Ovary (tissue), 3 donors: ENCODE data around the gene CENATAC.
A peak's percentile ranks its signal among the peaks of the same experiment; 100 is the strongest.

Source experiments
- EP300 ChIP-seq: sonication (generic); formaldehyde crosslinking; IDR thresholded peaks from one replicate; pipeline ENCODE4 v1.6.1; 2017; ENCODE audit warnings: antibody characterized with exemption
- POLR2A ChIP-seq: fragments of 450-650 bp; IDR thresholded peaks from one replicate; pipeline ENCODE4 v1.6.1; 2017; ENCODE audit warnings: antibody characterized with exemption, mild to moderate bottlenecking, moderate library complexity
- TF ChIP-seq, protein P1 (sequence below), 3 donors: fragments of 450-650 bp in 2 of 3; fragments of 200-600 bp in 1 of 3; IDR thresholded peaks; one replicate each; pipeline versions ENCODE4 v1.5.1 to v1.8.0; 2016 to 2022; ENCODE audit warnings: antibody characterized with exemption in 3 of 3, mild to moderate bottlenecking in 1 of 3
- donor health status: DM: no; HTN: no; CAD: no.

DNA sequence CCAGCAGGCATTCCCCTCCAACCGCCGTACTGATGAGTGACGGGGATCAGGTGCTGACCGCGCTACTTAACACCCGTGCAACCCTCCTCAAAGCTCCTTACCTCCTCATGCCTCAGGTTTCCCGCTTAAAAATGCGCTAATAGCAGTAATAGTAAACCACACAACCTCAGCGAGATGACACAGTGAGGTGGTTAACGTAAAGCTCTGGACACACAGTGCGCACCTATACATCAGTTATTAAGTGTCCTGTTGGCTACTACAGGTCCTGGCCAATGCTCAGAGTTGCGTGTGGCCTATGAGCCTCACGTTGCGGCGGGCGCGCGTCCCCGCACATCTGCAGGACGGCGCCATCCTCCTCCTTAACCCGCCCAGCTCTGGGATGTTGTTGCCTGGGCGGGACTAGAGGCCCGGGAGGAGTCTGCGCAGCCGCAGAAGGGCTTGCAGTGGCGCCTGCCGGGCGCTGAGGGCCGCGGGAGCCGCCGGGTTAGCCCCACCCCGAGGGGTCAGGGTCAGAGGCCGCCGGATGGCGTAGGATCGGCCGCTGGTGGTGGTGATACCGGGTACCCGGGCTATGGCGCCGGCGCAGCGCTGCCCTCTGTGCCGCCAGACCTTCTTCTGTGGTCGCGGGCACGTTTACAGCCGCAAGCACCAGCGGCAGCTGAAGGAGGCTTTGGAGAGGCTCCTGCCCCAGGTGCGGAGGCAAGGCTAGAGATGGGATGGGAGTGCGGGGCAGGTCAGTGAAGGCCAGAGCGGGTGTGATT lies at the start of gene CENATAC:
- TF ChIP-seq, protein P1, sequence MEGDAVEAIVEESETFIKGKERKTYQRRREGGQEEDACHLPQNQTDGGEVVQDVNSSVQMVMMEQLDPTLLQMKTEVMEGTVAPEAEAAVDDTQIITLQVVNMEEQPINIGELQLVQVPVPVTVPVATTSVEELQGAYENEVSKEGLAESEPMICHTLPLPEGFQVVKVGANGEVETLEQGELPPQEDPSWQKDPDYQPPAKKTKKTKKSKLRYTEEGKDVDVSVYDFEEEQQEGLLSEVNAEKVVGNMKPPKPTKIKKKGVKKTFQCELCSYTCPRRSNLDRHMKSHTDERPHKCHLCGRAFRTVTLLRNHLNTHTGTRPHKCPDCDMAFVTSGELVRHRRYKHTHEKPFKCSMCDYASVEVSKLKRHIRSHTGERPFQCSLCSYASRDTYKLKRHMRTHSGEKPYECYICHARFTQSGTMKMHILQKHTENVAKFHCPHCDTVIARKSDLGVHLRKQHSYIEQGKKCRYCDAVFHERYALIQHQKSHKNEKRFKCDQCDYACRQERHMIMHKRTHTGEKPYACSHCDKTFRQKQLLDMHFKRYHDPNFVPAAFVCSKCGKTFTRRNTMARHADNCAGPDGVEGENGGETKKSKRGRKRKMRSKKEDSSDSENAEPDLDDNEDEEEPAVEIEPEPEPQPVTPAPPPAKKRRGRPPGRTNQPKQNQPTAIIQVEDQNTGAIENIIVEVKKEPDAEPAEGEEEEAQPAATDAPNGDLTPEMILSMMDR (IDR thresholded peaks at IDR 0.05): peak in 2 of 3 donors; percentile 21 to 23
- TF ChIP-seq POLR2A (peak; percentile 57), EP300 (no peak)
